Measurements from ENCODE around the gene LCN6. TPM values are rescaled to one million over a fixed set of nuclear protein-coding genes. Genes with fewer than 3 reads are reported as not detected.

The LCN6 gene
- total and polyA plus RNA-seq, 2 experiments from 2014 or later: not detected

DNA sequence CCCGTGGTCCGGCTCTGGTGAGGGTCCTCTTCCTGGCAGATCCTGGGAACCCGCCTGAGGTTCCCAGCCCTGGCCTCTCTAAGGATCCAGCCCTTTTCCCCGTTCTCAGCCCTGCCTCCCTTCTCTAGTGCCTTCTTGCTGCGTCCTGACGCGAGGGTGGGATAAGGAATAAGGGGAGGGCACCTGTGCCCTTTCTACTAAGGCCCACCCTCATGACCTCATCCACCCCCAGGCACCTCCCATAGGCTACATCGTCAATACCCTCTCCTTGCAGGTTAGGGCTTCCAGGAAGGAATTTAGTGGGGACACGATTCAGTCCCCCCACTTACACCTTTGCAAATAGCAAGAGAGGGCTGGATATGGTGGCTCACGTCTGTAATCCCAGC is 46.7 kb downstream of the LCN6 start:
- H3K27ac ChIP-seq: no peak overlapping the region
- TF ChIP-seq, protein P1, sequence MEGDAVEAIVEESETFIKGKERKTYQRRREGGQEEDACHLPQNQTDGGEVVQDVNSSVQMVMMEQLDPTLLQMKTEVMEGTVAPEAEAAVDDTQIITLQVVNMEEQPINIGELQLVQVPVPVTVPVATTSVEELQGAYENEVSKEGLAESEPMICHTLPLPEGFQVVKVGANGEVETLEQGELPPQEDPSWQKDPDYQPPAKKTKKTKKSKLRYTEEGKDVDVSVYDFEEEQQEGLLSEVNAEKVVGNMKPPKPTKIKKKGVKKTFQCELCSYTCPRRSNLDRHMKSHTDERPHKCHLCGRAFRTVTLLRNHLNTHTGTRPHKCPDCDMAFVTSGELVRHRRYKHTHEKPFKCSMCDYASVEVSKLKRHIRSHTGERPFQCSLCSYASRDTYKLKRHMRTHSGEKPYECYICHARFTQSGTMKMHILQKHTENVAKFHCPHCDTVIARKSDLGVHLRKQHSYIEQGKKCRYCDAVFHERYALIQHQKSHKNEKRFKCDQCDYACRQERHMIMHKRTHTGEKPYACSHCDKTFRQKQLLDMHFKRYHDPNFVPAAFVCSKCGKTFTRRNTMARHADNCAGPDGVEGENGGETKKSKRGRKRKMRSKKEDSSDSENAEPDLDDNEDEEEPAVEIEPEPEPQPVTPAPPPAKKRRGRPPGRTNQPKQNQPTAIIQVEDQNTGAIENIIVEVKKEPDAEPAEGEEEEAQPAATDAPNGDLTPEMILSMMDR (IDR thresholded peaks at IDR 0.05; ENCODE audit: poor library complexity): no peak
- TF ChIP-seq EZH2phosphoT487 (IDR thresholded peaks at IDR 0.05; ENCODE audit: low read depth, severe bottlenecking, unreplicated experiment) (no peak), EZH2 (IDR thresholded peaks at IDR 0.05; ENCODE audit: borderline replicate concordance) (no peak)
- WGBS (ENCODE audit: low lambda C conversion rate, missing lambda C conversion rate): 78% methylated on average over 10 of the region's 10 CpGs

DNA sequence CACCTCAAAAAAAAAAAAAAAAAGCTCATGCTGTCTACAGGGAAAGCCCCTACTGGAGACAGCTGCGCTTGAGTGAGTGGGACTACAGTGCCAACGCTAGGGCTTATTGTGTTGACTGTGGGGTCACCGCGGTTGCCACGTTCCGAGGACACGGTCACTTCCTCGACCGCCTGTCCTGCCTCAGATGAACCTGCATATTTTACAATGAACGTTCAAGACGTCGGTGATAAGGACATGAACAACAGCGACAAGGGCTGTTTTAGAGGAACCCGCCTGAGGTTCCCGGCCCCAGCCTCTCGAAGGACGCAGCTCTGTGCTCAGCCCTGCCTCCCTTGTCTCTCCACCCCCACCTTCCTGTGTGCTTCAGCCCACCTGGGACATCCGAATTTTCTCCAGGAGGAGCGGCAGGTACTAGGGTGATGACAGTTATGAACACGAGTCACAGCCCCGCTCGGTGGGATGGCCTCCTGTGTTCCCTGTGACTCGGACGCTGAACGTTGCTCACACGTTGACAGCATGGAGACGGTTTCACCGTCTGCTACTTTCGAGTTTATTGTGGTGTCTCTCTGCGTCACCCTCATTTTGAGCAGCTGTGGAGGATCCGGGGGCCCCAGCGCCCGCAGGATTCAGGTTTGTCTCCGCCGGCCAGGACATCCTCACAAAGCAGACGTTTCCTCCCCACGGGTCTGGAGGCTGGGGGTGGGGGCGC is 47.2 kb downstream of the LCN6 start:
- 72% methylated on average over 37 of the region's 38 CpGs for WGBS (ENCODE audit: low lambda C conversion rate, missing lambda C conversion rate)

More for the DNA sequence above, 46.7 kb downstream of the LCN6 start:
- Histone ChIP-seq H3K4me1 (ENCODE audit: insufficient read depth) (peaks cover 25% of the 10 kb centered on the region), H3K9me2 (replicated peaks; ENCODE audit: insufficient read depth) (no peaks in the 10 kb centered on the region), H3K4me2 (no peak overlapping the region), H3K4me3 (no peak overlapping the region), H3K36me3 (replicated peaks; ENCODE audit: insufficient read depth, low read depth) (no peaks in the 10 kb centered on the region), H3K27me3 (no peaks in the 10 kb centered on the region), H3K79me2 (no peaks in the 10 kb centered on the region), H4K20me1 (ENCODE audit: insufficient read depth, poor library complexity, severe bottlenecking) (no peaks in the 10 kb centered on the region), H3K9me3 (ENCODE audit: low read depth) (no peaks in the 10 kb centered on the region), H2AFZ (no peak overlapping the region)
- no peak for DNase-seq (ENCODE audit: low spot score)

DNA sequence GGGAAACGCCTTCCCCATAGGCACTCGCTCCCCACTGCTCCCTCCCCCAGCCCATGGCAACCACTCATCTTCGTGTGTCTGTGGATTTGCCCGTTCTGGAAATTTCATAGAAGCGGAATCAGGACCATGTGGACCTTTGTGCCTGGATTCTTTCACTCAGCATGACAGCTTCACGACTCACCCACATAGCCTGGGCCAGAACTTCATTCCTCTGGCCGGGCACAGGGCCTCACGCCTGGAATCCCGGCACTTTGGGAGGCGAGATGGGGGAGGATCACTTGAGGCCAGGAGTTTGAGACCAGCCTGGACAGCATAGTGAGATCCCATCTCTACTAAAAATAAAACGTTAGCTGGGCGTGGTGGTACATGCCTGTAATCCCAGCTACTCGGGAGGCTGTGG is 48.0 kb downstream of the LCN6 start:
- no peaks in the 10 kb centered on the region for H4K20me1 ChIP-seq (ENCODE audit: insufficient read depth, poor library complexity, severe bottlenecking)
- H3K4me2 ChIP-seq: no peak overlapping the region
- no peaks in the 10 kb centered on the region for H3K79me2 ChIP-seq
- peaks cover 25% of the 10 kb centered on the region for H3K4me1 ChIP-seq (ENCODE audit: insufficient read depth)
- H3K4me3 ChIP-seq: no peak overlapping the region
- DNase-seq (ENCODE audit: low spot score): no peak
- WGBS (ENCODE audit: low lambda C conversion rate, missing lambda C conversion rate): 72% methylated on average over 13 of the region's 13 CpGs
- H3K36me3 ChIP-seq (replicated peaks; ENCODE audit: insufficient read depth, low read depth): no peaks in the 10 kb centered on the region
- H3K27me3 ChIP-seq: no peaks in the 10 kb centered on the region
- no peak overlapping the region for H2AFZ ChIP-seq
- TF ChIP-seq, protein P1 (IDR thresholded peaks at IDR 0.05; ENCODE audit: poor library complexity): no peak
- no peak for TF ChIP-seq EZH2phosphoT487 (IDR thresholded peaks at IDR 0.05; ENCODE audit: low read depth, severe bottlenecking, unreplicated experiment)
- no peak for TF ChIP-seq EZH2 (IDR thresholded peaks at IDR 0.05; ENCODE audit: borderline replicate concordance)
- H3K9me2 ChIP-seq (replicated peaks; ENCODE audit: insufficient read depth): no peaks in the 10 kb centered on the region
- H3K27ac ChIP-seq: no peak overlapping the region
- no peaks in the 10 kb centered on the region for H3K9me3 ChIP-seq (ENCODE audit: low read depth)

More for the DNA sequence above, 47.2 kb downstream of the LCN6 start:
- H3K4me3 ChIP-seq: no peak overlapping the region
- H3K27ac ChIP-seq: no peak overlapping the region
- H3K36me3 ChIP-seq (replicated peaks; ENCODE audit: insufficient read depth, low read depth): no peaks in the 10 kb centered on the region
- peaks cover 25% of the 10 kb centered on the region for H3K4me1 ChIP-seq (ENCODE audit: insufficient read depth)
- H2AFZ ChIP-seq: no peak overlapping the region
- no peaks in the 10 kb centered on the region for H3K79me2 ChIP-seq
- H3K9me2 ChIP-seq (replicated peaks; ENCODE audit: insufficient read depth): no peaks in the 10 kb centered on the region
- TF ChIP-seq EZH2phosphoT487 (IDR thresholded peaks at IDR 0.05; ENCODE audit: low read depth, severe bottlenecking, unreplicated experiment) (no peak), EZH2 (IDR thresholded peaks at IDR 0.05; ENCODE audit: borderline replicate concordance) (no peak)
- TF ChIP-seq, protein P1 (IDR thresholded peaks at IDR 0.05; ENCODE audit: poor library complexity): no peak
- DNase-seq (ENCODE audit: low spot score): no peak
- no peaks in the 10 kb centered on the region for H3K9me3 ChIP-seq (ENCODE audit: low read depth)
- no peaks in the 10 kb centered on the region for H3K27me3 ChIP-seq
- no peaks in the 10 kb centered on the region for H4K20me1 ChIP-seq (ENCODE audit: insufficient read depth, poor library complexity, severe bottlenecking)
- H3K4me2 ChIP-seq: no peak overlapping the region

Measured in hepatocyte (in vitro differentiated cells).